Small intestine (tissue), 16 donors: ENCODE measurements around the gene HERPUD1. TPM values are rescaled to one million over a fixed set of nuclear protein-coding genes. Genes with fewer than 3 reads are reported as not detected.
"Not testable (repeated sequence)": the region's sequence is repeated elsewhere in the genome, so short reads cannot be mapped to it uniquely, and the experiment has no call there.

Source experiments
- DNase-seq, 2 donors: peaks; one replicate each; pipeline versions ENCODE4 v3.0.0 to v3.0.0-alpha.2; 2013
- FAIRE-seq: peaks from 2 replicates; lab custom pipeline; 2012; peaks lifted over from hg19 to GRCh38; lab: Jason Lieb, UNC
- H3K27ac ChIP-seq, 3 donors: one replicate each; pipeline ENCODE4 v1.5.1; 2013; ENCODE audit warnings: low read length in 2 of 3, mild to moderate bottlenecking in 2 of 3, control low read depth in 1 of 3, inconsistent platforms in 1 of 3, low read depth in 1 of 3, moderate library complexity in 1 of 3
- H3K27me3 ChIP-seq, 3 donors: one replicate each; pipeline ENCODE4 v1.6.1; 2013; ENCODE audit warnings: low read length in 3 of 3, inconsistent platforms in 1 of 3; ENCODE audit not compliant: control insufficient read depth in 3 of 3, insufficient read depth in 3 of 3
- H3K36me3 ChIP-seq, 3 donors: one replicate each; pipeline ENCODE4 v1.6.1; 2013; ENCODE audit warnings: low read length in 3 of 3, inconsistent platforms in 1 of 3, low read depth in 1 of 3, mild to moderate bottlenecking in 1 of 3, moderate library complexity in 1 of 3; ENCODE audit not compliant: control insufficient read depth in 3 of 3, insufficient read depth in 2 of 3
- H3K4me1 ChIP-seq, 3 donors: one replicate each; pipeline ENCODE4 v1.6.1; 2013; ENCODE audit warnings: low read length in 2 of 3, inconsistent platforms in 1 of 3, low read depth in 1 of 3, mild to moderate bottlenecking in 1 of 3, moderate library complexity in 1 of 3; ENCODE audit not compliant: control insufficient read depth in 3 of 3, insufficient read depth in 2 of 3
- H3K4me3 ChIP-seq, 3 donors: one replicate each; pipeline ENCODE4 v1.5.1; 2013; ENCODE audit warnings: low read length in 3 of 3, control low read depth in 1 of 3, inconsistent platforms in 1 of 3, low read depth in 1 of 3, mild to moderate bottlenecking in 1 of 3, moderate library complexity in 1 of 3
- H3K9me3 ChIP-seq, 2 donors: one replicate each; pipeline ENCODE4 v1.6.1; 2013; ENCODE audit warnings: low read depth in 1 of 2, low read length in 1 of 2; ENCODE audit not compliant: control insufficient read depth in 2 of 2, insufficient read depth in 1 of 2
- WGBS, 3 donors: extraction: QIAGEN DNeasy Blood & Tissue Kit; methylation state at CpG; one replicate each; pipeline ENCODE4 v1.1.7; 2013; 5-methylcytosine and 5-hydroxymethylcytosine counted together
- long read RNA-seq, 10 donors: transcript quantifications; one replicate each; lab custom pipeline, GENCODE V29; 2026
- polyA plus RNA-seq, 4 donors: library from polyadenylated mRNA; stranded (reverse) in 3 of 4; unstranded in 1 of 4; fragments of 200-250 nt in 3 of 4; fragments of 120-200 nt in 1 of 4; gene quantifications; one replicate each; pipeline versions ENCODE4 v1.2.1 to v1.2.3, GENCODE V29; 2013
- donor health status: healthy with polysubstance abuse.
- donor health status: control.
- donor health status: control.
- donor health status: Bipolar disorder and iron deficiency.
- donor health status: healthy.

Gene HERPUD1, protein sequence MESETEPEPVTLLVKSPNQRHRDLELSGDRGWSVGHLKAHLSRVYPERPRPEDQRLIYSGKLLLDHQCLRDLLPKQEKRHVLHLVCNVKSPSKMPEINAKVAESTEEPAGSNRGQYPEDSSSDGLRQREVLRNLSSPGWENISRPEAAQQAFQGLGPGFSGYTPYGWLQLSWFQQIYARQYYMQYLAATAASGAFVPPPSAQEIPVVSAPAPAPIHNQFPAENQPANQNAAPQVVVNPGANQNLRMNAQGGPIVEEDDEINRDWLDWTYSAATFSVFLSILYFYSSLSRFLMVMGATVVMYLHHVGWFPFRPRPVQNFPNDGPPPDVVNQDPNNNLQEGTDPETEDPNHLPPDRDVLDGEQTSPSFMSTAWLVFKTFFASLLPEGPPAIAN
- polyA plus RNA-seq, result 100 to 1,000 TPM in 2 of 4 donors, 10 to 100 TPM in 2; 25.9 to 129 (median 97.1) TPM
- long read RNA-seq, donor 1, result 0 reads
- long read RNA-seq, donor 2, transcript HERPUD1-204 (8 exons, 2,946 nt), result major isoform, 21 of 27 reads
- long read RNA-seq, donor 2, partial matches to known transcripts, result 0 of 27 reads
- long read RNA-seq, donor 2, other reads (novel, unspliced or antisense), result 0 of 27 reads
- long read RNA-seq, donor 3, transcript HERPUD1-204 (8 exons, 2,946 nt), result major isoform, 5 of 18 reads
- long read RNA-seq, donor 3, partial matches to known transcripts, result 7 of 18 reads
- long read RNA-seq, donor 3, other reads (novel, unspliced or antisense), result 0 of 18 reads
- long read RNA-seq, donor 4, result 0 reads
- long read RNA-seq, donor 5, transcript HERPUD1-216 (2 exons, 509 nt), result major isoform, 7 of 11 reads
- long read RNA-seq, donor 5, partial matches to known transcripts, result 0 of 11 reads
- long read RNA-seq, donor 5, other reads (novel, unspliced or antisense), result 0 of 11 reads
- long read RNA-seq, donor 6, transcript HERPUD1-204 (8 exons, 2,946 nt), result major isoform, 9 of 22 reads
- long read RNA-seq, donor 6, partial matches to known transcripts, result 9 of 22 reads
- long read RNA-seq, donor 6, other reads (novel, unspliced or antisense), result 0 of 22 reads
- long read RNA-seq, donor 7, transcript HERPUD1-204 (8 exons, 2,946 nt), result major isoform, 32 of 38 reads
- long read RNA-seq, donor 7, partial matches to known transcripts, result 0 of 38 reads
- long read RNA-seq, donor 7, other reads (novel, unspliced or antisense), result 0 of 38 reads
- long read RNA-seq, donor 8, partial matches to known transcripts, result 0 of 3 reads
- long read RNA-seq, donor 8, other reads (novel, unspliced or antisense), result 0 of 3 reads
- long read RNA-seq, donor 9, partial matches to known transcripts, result 0 of 1 reads
- long read RNA-seq, donor 9, other reads (novel, unspliced or antisense), result 0 of 1 reads
- long read RNA-seq, donor 10, transcript HERPUD1-204 (8 exons, 2,946 nt), result major isoform, 37 of 49 reads
- long read RNA-seq, donor 10, partial matches to known transcripts, result 0 of 49 reads
- long read RNA-seq, donor 10, other reads (novel, unspliced or antisense), result 0 of 49 reads

GRCh38 chr16:56931892-56932720 is at the start of gene HERPUD1:
Gene HERPUD1 (plus strand): TSS chr16:56932142. CDS start chr16:56932245, 103 bp downstream.
- Histone ChIP-seq H3K4me1 (peaks cover 0 to 18% (median 0%) of the 10 kb centered on the region in 3 donors), H3K27me3 (no peaks in the 10 kb centered on the region), H3K9me3 (no peaks in the 10 kb centered on the region), H3K4me3 (peak within 1 kb of the TSS; percentile 93 to 100 (median 96)), H3K36me3 (peaks cover 5 to 9% (median 6%) of the 10 kb centered on the region in 3 donors), H3K27ac (peak within 1 kb of the TSS; percentile 96 to 99 (median 98))
- WGBS, 3 donors, result 0% methylated on average over 57 to 83 of the region's 83 CpGs
- DNase-seq (peak; percentile 99 to 100), FAIRE-seq (no peak)

DNA sequence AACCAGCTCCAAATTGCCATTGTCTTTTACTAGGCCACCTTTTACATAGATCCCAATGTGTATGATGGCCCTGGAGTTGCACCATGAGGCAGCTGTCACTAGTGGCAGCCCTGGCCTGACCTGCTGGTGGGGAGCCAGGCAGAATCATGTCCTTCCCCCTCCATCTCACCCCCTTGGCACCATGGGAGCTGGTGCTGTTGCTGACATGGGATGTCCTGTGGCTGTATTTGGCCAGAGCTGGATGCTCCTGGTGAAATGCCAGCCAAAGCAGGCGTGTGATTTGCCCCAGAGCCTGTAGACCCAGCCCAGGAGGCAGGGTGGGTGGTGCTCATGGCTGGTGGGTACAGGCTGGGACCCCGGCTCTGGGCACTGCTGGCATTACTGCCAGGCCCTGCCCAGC is 48.4 kb upstream of the HERPUD1 start:
- 85 to 90% (median 88%) methylated on average over 2 of the region's 2 CpGs for WGBS, 3 donors
- Histone ChIP-seq H3K27ac (no peak overlapping the region), H3K27me3 (no peaks in the 10 kb centered on the region), H3K4me3 (no peak overlapping the region), H3K9me3 (no peaks in the 10 kb centered on the region), H3K4me1 (no peaks in the 10 kb centered on the region), H3K36me3 (no peaks in the 10 kb centered on the region)
- DNase-seq (no peak), FAIRE-seq (no peak)

DNA sequence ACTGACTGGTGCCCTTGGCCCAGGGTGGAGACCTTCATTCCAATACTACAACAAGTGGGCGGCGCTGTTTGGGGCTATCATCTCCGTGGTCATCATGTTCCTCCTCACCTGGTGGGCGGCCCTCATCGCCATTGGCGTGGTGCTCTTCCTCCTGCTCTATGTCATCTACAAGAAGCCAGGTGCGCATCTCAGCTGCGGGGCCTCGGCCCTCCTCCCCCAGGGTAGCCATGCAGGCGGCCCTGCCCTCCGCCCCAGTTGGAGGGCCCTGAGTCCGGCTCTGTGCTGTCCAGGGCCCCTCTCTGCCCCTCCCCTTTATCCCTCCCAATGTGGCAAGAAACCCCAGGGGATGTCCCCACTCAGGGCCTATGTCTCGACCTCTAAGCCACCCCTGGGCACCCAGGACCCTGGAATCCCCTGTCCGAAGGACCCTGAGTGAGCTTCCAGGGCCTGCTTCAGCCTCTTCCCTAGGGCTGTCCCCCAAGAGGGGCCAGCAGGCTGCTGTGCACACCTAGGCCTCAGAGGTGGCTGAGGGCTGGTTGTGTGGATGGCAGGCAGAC is 47.8 kb upstream of the HERPUD1 start:
- Histone ChIP-seq H3K36me3 (no peaks in the 10 kb centered on the region), H3K4me3 (no peak overlapping the region), H3K27me3 (no peaks in the 10 kb centered on the region), H3K27ac (no peak overlapping the region), H3K9me3 (no peaks in the 10 kb centered on the region), H3K4me1 (no peaks in the 10 kb centered on the region)
- 90 to 94% (median 92%) methylated on average over 14 of the region's 14 CpGs for WGBS, 3 donors
- DNase-seq (no peak), FAIRE-seq (no peak)

DNA sequence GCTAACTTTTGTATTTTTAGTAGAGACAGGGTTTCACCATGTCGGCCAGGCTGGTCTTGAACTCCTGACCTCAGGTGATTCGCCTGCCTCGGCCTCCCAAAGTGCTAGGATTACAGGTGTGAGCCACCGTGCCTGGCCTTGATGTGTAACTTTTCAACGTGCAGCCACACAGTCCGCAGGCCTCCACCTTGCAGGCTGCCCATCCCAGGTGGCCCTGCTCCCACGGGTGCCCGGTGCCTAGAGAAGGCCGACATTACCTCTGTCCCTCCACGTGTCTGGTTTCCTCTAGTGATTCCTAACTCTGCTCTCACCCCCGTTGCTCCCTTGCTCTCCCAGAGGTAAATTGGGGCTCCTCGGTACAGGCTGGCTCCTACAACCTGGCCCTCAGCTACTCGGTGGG is 47.0 kb upstream of the HERPUD1 start:
- not testable (repeated sequence) for H3K9me3 ChIP-seq, H3K36me3 ChIP-seq, H3K27ac ChIP-seq, H3K27me3 ChIP-seq, H3K4me1 ChIP-seq, FAIRE-seq, DNase-seq, H3K4me3 ChIP-seq
- WGBS, 3 donors, result 88 to 93% (median 92%) methylated on average over 13 of the region's 13 CpGs

- DNase-seq (no peak), FAIRE-seq (no peak)
- no peaks in the 10 kb centered on the region for H3K27me3 ChIP-seq
- H3K27ac ChIP-seq, result no peak overlapping the region
- H3K4me3 ChIP-seq, result no peak overlapping the region
- no peaks in the 10 kb centered on the region for H3K36me3 ChIP-seq
- no peaks in the 10 kb centered on the region for H3K4me1 ChIP-seq
- WGBS, 3 donors, result 74 to 84% (median 74%) methylated on average over 9 of the region's 9 CpGs
- no peaks in the 10 kb centered on the region for H3K9me3 ChIP-seq
Measured at GRCh38 chr16:56885446-56886162, 46.3 kb upstream of the HERPUD1 start.

GRCh38 chr16:56886296-56886695 is 45.6 kb upstream of the HERPUD1 start:
- Histone ChIP-seq H3K9me3 (no peaks in the 10 kb centered on the region), H3K27ac (no peak overlapping the region), H3K27me3 (no peaks in the 10 kb centered on the region), H3K36me3 (no peaks in the 10 kb centered on the region), H3K4me1 (no peaks in the 10 kb centered on the region), H3K4me3 (no peak overlapping the region)
- WGBS, 3 donors, result 86 to 92% (median 92%) methylated on average over 10 to 12 of the region's 12 CpGs
- DNase-seq (no peak), FAIRE-seq (no peak)

- Histone ChIP-seq H3K36me3 (no peaks in the 10 kb centered on the region), H3K4me3 (no peak overlapping the region), H3K27me3 (no peaks in the 10 kb centered on the region), H3K9me3 (no peaks in the 10 kb centered on the region), H3K27ac (no peak overlapping the region), H3K4me1 (no peaks in the 10 kb centered on the region)
- 83 to 90% (median 86%) methylated on average over 9 of the region's 9 CpGs for WGBS, 3 donors
- FAIRE-seq, result no peak
- DNase-seq, result no peak
Measured at GRCh38 chr16:56886826-56887225, 45.1 kb upstream of the HERPUD1 start.
